ENCODE results near the gene REXO1. TPM values are rescaled to one million over a fixed set of nuclear protein-coding genes. Genes with fewer than 3 reads are reported as not detected.

The REXO1 gene
- total and polyA plus RNA-seq, 9 of the 15 experiments (the other 6 are each of a cell fraction or from before 2014, with no cell fraction given): 0.04 to 63.3 (median 15.8) TPM

GRCh38 chr19:1836458-1837221 is 11.6 kb downstream of the REXO1 start (continued):
- TF ChIP-seq MLLT1 (IDR thresholded peaks at IDR 0.05) (no peak), HMBOX1 (IDR thresholded peaks at IDR 0.05) (no peak), PRPF4 (IDR thresholded peaks at IDR 0.05; ENCODE audit: insufficient read depth, low read depth, low read length, poor library complexity, severe bottlenecking) (no peak), FOXA3 (CRISPR knock-in tag; conservative IDR thresholded peaks at IDR 0.05 in 1 of 2, IDR thresholded peaks at IDR 0.05 in 1 of 2) (no peak), ZNF655 (CRISPR knock-in tag; IDR thresholded peaks at IDR 0.05) (no peak), MLX (CRISPR knock-in tag; conservative IDR thresholded peaks at IDR 0.05) (no peak), ZEB2 (IDR thresholded peaks at IDR 0.05) (peak; percentile 25; the same call in 1 of the 2 replicates), HMGXB4 (CRISPR knock-in tag; IDR thresholded peaks at IDR 0.05) (0 out of 2 replicates have a peak, but pooled peaks have one; percentile 23), KDM1A (IDR thresholded peaks at IDR 0.05) (peak; percentile 35 to 61; a peak in 1 of 4 replicates), TBP (optimal IDR thresholded peaks at IDR 0.05; ENCODE audit: low read depth, low read length) (no peak), L3MBTL2 (IDR thresholded peaks at IDR 0.05) (peak; percentile 72; the same call in 1 of the 2 replicates), THAP7 (CRISPR knock-in tag; IDR thresholded peaks at IDR 0.05) (no peak), SOX6 (IDR thresholded peaks at IDR 0.05) (peak; percentile 83), PATZ1 (CRISPR knock-in tag; IDR thresholded peaks at IDR 0.05; ENCODE audit: borderline replicate concordance) (no peak), NEUROD1 (IDR thresholded peaks at IDR 0.05; ENCODE audit: borderline replicate concordance, low read depth, low read length, partially characterized antibody) (peak; percentile 59), RBM15 (IDR thresholded peaks at IDR 0.05; ENCODE audit: insufficient read depth, low read length) (no peak), TAF9B (IDR thresholded peaks at IDR 0.05; ENCODE audit: partially characterized antibody) (no peak), PHF20 (IDR thresholded peaks at IDR 0.05; ENCODE audit: partially characterized antibody) (no peak)

All from K562 (cell line).